Transverse colon (tissue), 4 donors: ENCODE data around the gene CADM1. TPM values are rescaled to one million over a fixed set of nuclear protein-coding genes. Genes with fewer than 3 reads are reported as not detected.

Experiments
- DNase-seq: peaks from one replicate; pipeline ENCODE4 v3.0.0-alpha.2; 2019
- H3K27ac ChIP-seq, 4 donors: fragments of 200-600 bp; sonication (generic); 2 replicates each; pipeline ENCODE4 v1.5.1; 2016 to 2018; ENCODE audit warnings: inconsistent platforms in 4 of 4
- H3K27me3 ChIP-seq: fragments of 200-600 bp; sonication (generic); 2 replicates; pipeline ENCODE4 v1.5.1; 2017; ENCODE audit warnings: inconsistent platforms
- H3K36me3 ChIP-seq, 4 donors: fragments of 200-600 bp; sonication (generic); 2 replicates each; pipeline ENCODE4 v1.5.1; 2017 to 2019; ENCODE audit warnings: inconsistent platforms in 4 of 4
- H3K4me1 ChIP-seq, 4 donors: fragments of 200-600 bp; sonication (generic); 2 replicates each; pipeline ENCODE4 v1.5.1; 2017 to 2020; ENCODE audit warnings: inconsistent platforms in 4 of 4
- H3K4me3 ChIP-seq, 4 donors: fragments of 200-600 bp; sonication (generic); 1 replicate in 1 of 4; 2 replicates in 3 of 4; pipeline versions ENCODE4 v1.5.1 to v1.6.1; 2017 to 2019; ENCODE audit warnings: inconsistent platforms in 4 of 4
- H3K9me3 ChIP-seq, 2 donors: fragments of 200-600 bp; sonication (generic); 2 replicates each; pipeline ENCODE4 v1.5.1; 2017 to 2019; ENCODE audit warnings: inconsistent platforms in 2 of 2
- EP300 ChIP-seq: sonication (generic); formaldehyde crosslinking; IDR thresholded peaks from one replicate; pipeline ENCODE4 v1.6.1; 2017; ENCODE audit warnings: antibody characterized with exemption, low read depth
- POLR2A ChIP-seq: fragments of 450-650 bp; IDR thresholded peaks from one replicate; pipeline ENCODE4 v1.6.1; 2016; ENCODE audit warnings: antibody characterized with exemption, mild to moderate bottlenecking, moderate library complexity
- POLR2AphosphoS5 ChIP-seq, 3 donors: sonication (generic); formaldehyde crosslinking; IDR thresholded peaks; one replicate each; pipeline ENCODE4 v1.6.1; 2016; ENCODE audit warnings: antibody characterized with exemption in 3 of 3
- WGBS, 2 donors: methylation state at CpG; one replicate each; pipeline ENCODE4 v1.1.5; 2018; ENCODE audit warnings: low coverage in 1 of 2; 5-methylcytosine and 5-hydroxymethylcytosine counted together
- in situ Hi-C, 4 donors: fragments of 200-750 bp; cut with MboI; loops; one replicate each; pipeline versions ENCODE4 v1.15.0 to v1.15.1; 2017; ENCODE audit warnings: low sequenced_read_pairs in 3 of 4, low pct_ligation_motif_present in 1 of 4, low pct_unique_long_range_greater_than_20kb in 1 of 4
- intact Hi-C: fragments of 100-400 bp; cut with DNase I; formaldehyde crosslinking; loops from one replicate; pipeline ENCODE4 v1.15.1; 2023; ENCODE audit warnings: low total_unique reads
- total RNA-seq, 4 donors: library from RNA; depleted of rRNA; stranded (reverse); fragments of >200 nt; gene quantifications; one replicate each; pipeline ENCODE4 v1.1.0, GENCODE V29; 2016
- TF ChIP-seq, protein P1 (sequence below), 5 experiments: fragments of 200-600 bp in 3 of 5; fragments of 450-650 bp in 2 of 5; sonication (generic) in 3 of 5; IDR thresholded peaks; 1 replicate in 2 of 5; 2 replicates in 3 of 5; pipeline ENCODE4 v1.5.1; 2016 to 2017; ENCODE audit warnings: antibody characterized with exemption in 5 of 5, inconsistent platforms in 3 of 5, mild to moderate bottlenecking in 2 of 5, moderate library complexity in 1 of 5

The CADM1 gene
- total RNA-seq, 4 donors from 2014 or later = 2.8 to 6.4 (median 3.7) TPM

DNA sequence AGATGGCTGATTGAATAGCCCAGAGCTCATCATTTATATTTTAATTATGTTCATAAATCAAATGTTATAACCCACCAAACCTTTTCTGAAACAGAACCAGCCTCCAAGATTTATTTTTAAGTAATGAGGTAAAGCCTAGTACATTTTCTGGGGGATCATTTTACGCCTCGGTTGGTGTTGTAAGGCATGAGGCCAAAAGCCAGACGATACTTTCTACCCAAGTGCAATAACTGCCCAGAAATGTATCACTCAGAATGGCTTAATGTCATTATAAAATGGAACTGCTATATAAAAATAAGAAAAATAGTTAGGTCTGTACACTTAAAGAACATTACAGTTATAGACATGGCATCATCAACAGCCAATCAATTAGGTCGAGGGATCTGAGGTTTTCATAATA lies 283.3 kb downstream of the CADM1 start:
- H3K4me1 ChIP-seq = no peaks in the 10 kb centered on the region
- in situ Hi-C loops (no loop called here), intact Hi-C loops (no loop called here)
- 88 to 92% methylated on average over 4 of the region's 4 CpGs for WGBS, 2 donors
- H3K9me3 ChIP-seq = no peaks in the 10 kb centered on the region
- no peak for TF ChIP-seq EP300
- no peak for TF ChIP-seq POLR2A
- TF ChIP-seq, protein P1, sequence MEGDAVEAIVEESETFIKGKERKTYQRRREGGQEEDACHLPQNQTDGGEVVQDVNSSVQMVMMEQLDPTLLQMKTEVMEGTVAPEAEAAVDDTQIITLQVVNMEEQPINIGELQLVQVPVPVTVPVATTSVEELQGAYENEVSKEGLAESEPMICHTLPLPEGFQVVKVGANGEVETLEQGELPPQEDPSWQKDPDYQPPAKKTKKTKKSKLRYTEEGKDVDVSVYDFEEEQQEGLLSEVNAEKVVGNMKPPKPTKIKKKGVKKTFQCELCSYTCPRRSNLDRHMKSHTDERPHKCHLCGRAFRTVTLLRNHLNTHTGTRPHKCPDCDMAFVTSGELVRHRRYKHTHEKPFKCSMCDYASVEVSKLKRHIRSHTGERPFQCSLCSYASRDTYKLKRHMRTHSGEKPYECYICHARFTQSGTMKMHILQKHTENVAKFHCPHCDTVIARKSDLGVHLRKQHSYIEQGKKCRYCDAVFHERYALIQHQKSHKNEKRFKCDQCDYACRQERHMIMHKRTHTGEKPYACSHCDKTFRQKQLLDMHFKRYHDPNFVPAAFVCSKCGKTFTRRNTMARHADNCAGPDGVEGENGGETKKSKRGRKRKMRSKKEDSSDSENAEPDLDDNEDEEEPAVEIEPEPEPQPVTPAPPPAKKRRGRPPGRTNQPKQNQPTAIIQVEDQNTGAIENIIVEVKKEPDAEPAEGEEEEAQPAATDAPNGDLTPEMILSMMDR (IDR thresholded peaks at IDR 0.05) = no peak
- no peak for TF ChIP-seq POLR2AphosphoS5 (IDR thresholded peaks at IDR 0.05)
- H3K27ac ChIP-seq = no peak overlapping the region
- H3K4me3 ChIP-seq = no peak overlapping the region
- DNase-seq = no peak
- no peaks in the 10 kb centered on the region for H3K36me3 ChIP-seq
- no peaks in the 10 kb centered on the region for H3K27me3 ChIP-seq

DNA sequence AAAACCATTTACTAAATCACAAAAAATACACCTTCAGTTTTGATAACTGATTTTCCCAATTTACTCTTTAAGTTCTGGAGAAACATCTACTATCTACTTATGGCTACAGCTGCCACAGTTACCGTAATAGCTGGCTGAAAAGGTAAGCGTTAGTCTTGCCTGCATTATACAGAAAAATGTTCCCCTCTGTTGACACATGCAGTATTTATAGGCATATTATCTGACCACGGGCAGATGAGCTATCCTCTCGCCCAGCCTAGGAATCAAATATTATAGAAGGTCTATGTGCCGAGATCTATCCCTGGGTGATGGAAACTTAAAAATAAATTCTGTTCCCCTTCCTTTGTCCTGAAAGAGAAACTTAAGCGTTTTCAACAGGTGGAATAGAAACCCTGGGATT lies 283.8 kb downstream of the CADM1 start:
- no peaks in the 10 kb centered on the region for H3K4me1 ChIP-seq
- WGBS, 2 donors = 82 to 91% methylated on average over 6 of the region's 6 CpGs
- TF ChIP-seq POLR2A (no peak), EP300 (no peak), POLR2AphosphoS5 (IDR thresholded peaks at IDR 0.05) (no peak)
- TF ChIP-seq, protein P1 (IDR thresholded peaks at IDR 0.05) = no peak
- H3K27ac ChIP-seq = no peak overlapping the region
- no peaks in the 10 kb centered on the region for H3K27me3 ChIP-seq
- intact Hi-C loops (no loop called here), in situ Hi-C loops (no loop called here)
- no peaks in the 10 kb centered on the region for H3K36me3 ChIP-seq
- H3K4me3 ChIP-seq = no peak overlapping the region
- no peaks in the 10 kb centered on the region for H3K9me3 ChIP-seq
- no peak for DNase-seq

DNA sequence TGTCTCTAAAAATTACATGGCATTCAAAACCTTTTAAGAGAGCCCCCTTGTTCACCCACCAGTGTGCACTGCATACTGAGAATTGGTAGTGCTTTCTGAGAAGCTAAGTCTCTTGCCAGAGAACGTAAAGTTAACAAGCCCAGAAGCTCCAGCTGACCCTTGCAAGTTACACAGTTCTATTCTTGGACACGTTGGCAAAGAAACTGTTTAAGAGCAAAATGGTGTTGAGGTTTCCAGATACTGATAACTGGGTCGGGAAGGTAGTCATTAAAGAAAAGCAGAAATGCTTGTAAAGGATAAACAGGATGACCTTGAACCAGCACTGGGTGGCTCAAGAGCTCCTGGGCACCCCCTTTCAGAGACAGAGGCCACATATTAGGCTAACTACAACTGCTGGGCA lies 284.8 kb downstream of the CADM1 start:
- H3K4me1 ChIP-seq = no peaks in the 10 kb centered on the region
- no peaks in the 10 kb centered on the region for H3K9me3 ChIP-seq
- no peak overlapping the region for H3K27ac ChIP-seq
- intact Hi-C loops = no loop called here
- no peak overlapping the region for H3K4me3 ChIP-seq
- TF ChIP-seq POLR2AphosphoS5 (IDR thresholded peaks at IDR 0.05) (no peak), EP300 (no peak), POLR2A (no peak)
- TF ChIP-seq, protein P1 (IDR thresholded peaks at IDR 0.05) = no peak
- 46 to 66% methylated on average over 2 to 3 of the region's 3 CpGs for WGBS, 2 donors
- H3K36me3 ChIP-seq = no peaks in the 10 kb centered on the region
- no peak for DNase-seq
- H3K27me3 ChIP-seq = no peaks in the 10 kb centered on the region
- in situ Hi-C loops = no loop called here

DNA sequence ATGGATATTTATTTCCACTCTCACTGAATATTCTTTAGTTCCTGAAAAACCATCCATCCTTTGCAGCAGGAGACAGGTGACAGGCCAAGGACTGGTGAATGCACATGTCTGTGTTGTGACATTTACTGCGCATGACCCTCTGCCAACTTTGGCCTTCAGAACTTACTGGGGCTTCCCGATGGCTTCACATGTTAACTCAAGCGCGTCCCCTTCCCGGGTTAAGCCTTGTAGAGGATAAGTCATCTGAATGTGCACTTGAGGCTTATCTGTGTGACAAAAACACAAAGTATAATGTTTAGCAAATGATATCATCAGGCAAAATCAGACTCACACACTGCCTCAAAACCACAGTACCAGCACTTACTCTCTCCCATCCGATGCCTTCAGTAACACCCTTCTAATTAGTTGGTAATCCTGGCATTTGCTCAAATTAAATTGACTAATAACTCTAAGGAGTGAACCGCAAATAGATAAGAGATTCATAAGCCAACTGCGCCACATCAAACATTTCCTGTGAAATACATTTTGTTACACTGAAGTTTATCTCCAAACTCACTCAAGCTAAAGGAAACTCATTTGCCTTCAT lies 286.4 kb downstream of the CADM1 start:
- 83 to 100% methylated on average over 2 to 8 of the region's 8 CpGs for WGBS, 2 donors

More for the DNA sequence above, 286.4 kb downstream of the CADM1 start:
- intact Hi-C loops = no loop called here
- no peak overlapping the region for H3K27ac ChIP-seq
- TF ChIP-seq, protein P1 (IDR thresholded peaks at IDR 0.05) = no peak
- TF ChIP-seq EP300 (no peak), POLR2AphosphoS5 (IDR thresholded peaks at IDR 0.05) (no peak), POLR2A (no peak)
- no peak overlapping the region for H3K4me3 ChIP-seq
- no peak for DNase-seq
- no peaks in the 10 kb centered on the region for H3K36me3 ChIP-seq
- no peaks in the 10 kb centered on the region for H3K9me3 ChIP-seq
- no peaks in the 10 kb centered on the region for H3K27me3 ChIP-seq
- in situ Hi-C loops = no loop called here
- H3K4me1 ChIP-seq = no peaks in the 10 kb centered on the region
